WTC11 (cell line): ENCODE data around the gene PRKCSH.

Experiments used
- ATF1 ChIP-seq: sonication (generic); formaldehyde crosslinking; IDR thresholded peaks from 2 replicates; pipeline ENCODE4 v1.8.1; 2023; ENCODE audit warnings: mild to moderate bottlenecking, moderate library complexity, missing genetic modification reagents
- ATF2 ChIP-seq: sonication (generic); formaldehyde crosslinking; IDR thresholded peaks from 2 replicates; pipeline ENCODE4 v1.8.1; 2022; ENCODE audit warnings: low read depth, missing genetic modification reagents, borderline replicate concordance
- ATF3 ChIP-seq: sonication (generic); formaldehyde crosslinking; conservative IDR thresholded peaks from 2 replicates; pipeline ENCODE4 v1.8.1; 2022; ENCODE audit warnings: mild to moderate bottlenecking, missing genetic modification reagents
- CTCF ChIP-seq: fragments of 200-600 bp; IDR thresholded peaks from 2 replicates; pipeline ENCODE4 v1.8.0; 2022; ENCODE audit warnings: antibody characterized with exemption
- E2F1 ChIP-seq: sonication (generic); formaldehyde crosslinking; IDR thresholded peaks from 2 replicates; pipeline ENCODE4 v1.8.0; 2022; ENCODE audit warnings: mild to moderate bottlenecking, missing genetic modification reagents
- GABPB1 ChIP-seq: sonication (generic); formaldehyde crosslinking; IDR thresholded peaks from 2 replicates; pipeline ENCODE4 v1.8.1; 2023; ENCODE audit warnings: mild to moderate bottlenecking, missing genetic modification reagents
- MAX ChIP-seq: sonication (generic); formaldehyde crosslinking; IDR thresholded peaks from 2 replicates; pipeline ENCODE4 v1.8.0; 2022; ENCODE audit warnings: mild to moderate bottlenecking, missing genetic modification reagents

GRCh38 chr19:11458236-11458900 lies 22.9 kb downstream of the PRKCSH start:
- no peak for TF ChIP-seq ATF2 (CRISPR knock-in tag)
- no peak for TF ChIP-seq GABPB1 (CRISPR knock-in tag)
- TF ChIP-seq CTCF: no peak
- no peak for TF ChIP-seq E2F1
- TF ChIP-seq ATF3: no peak
- no peak for TF ChIP-seq MAX (CRISPR knock-in tag)
- no peak for TF ChIP-seq ATF1 (CRISPR knock-in tag)
